Tibial nerve (tissue), 4 donors: ENCODE data around the gene TRAF5. TPM values are rescaled to one million over a fixed set of nuclear protein-coding genes. Genes with fewer than 3 reads are reported as not detected.
"Not testable (repeated sequence)": the region's sequence is repeated elsewhere in the genome, so short reads cannot be mapped to it uniquely, and the experiment has no call there.

ENCODE experiments used
- DNase-seq, 2 donors: peaks; one replicate each; pipeline ENCODE4 v3.0.0-alpha.2; 2019; ENCODE audit warnings: low spot score in 2 of 2
- H3K27ac ChIP-seq, 4 donors: fragments of 200-600 bp; sonication (generic) in 3 of 4; one replicate each; pipeline ENCODE4 v1.5.1; 2017 to 2019; ENCODE audit warnings: mild to moderate bottlenecking in 1 of 4
- H3K27me3 ChIP-seq, 2 donors: fragments of 200-600 bp; sonication (generic) in 1 of 2; one replicate each; pipeline versions ENCODE4 v1.5.1 to v1.6.0; 2017 to 2019
- H3K36me3 ChIP-seq, 3 donors: fragments of 200-600 bp; sonication (generic); one replicate each; pipeline ENCODE4 v1.5.1; 2018 to 2019
- H3K4me1 ChIP-seq, 4 donors: fragments of 200-600 bp; sonication (generic) in 3 of 4; one replicate each; pipeline ENCODE4 v1.5.1; 2017 to 2019
- H3K4me3 ChIP-seq, 4 donors: fragments of 200-600 bp; sonication (generic) in 3 of 4; one replicate each; pipeline ENCODE4 v1.5.1; 2017 to 2019; ENCODE audit warnings: mild to moderate bottlenecking in 1 of 4, moderate library complexity in 1 of 4
- H3K9me3 ChIP-seq, 4 donors: fragments of 200-600 bp; sonication (generic) in 3 of 4; one replicate each; pipeline ENCODE4 v1.5.1; 2017 to 2019
- CTCF ChIP-seq, 5 experiments: fragments of 200-600 bp in 3 of 5; fragments of 450-650 bp in 2 of 5; sonication (generic) in 3 of 5; IDR thresholded peaks; one replicate each; pipeline ENCODE4 v1.5.1; 2016 to 2019; ENCODE audit warnings: antibody characterized with exemption in 5 of 5, mild to moderate bottlenecking in 3 of 5, moderate library complexity in 2 of 5
- EP300 ChIP-seq, 2 donors: sonication (generic); formaldehyde crosslinking; IDR thresholded peaks; one replicate each; pipeline ENCODE4 v1.6.1; 2017; ENCODE audit warnings: antibody characterized with exemption in 2 of 2, mild to moderate bottlenecking in 1 of 2
- POLR2A ChIP-seq, 2 donors: fragments of 450-650 bp; IDR thresholded peaks; one replicate each; pipeline ENCODE4 v1.6.1; 2017; ENCODE audit warnings: antibody characterized with exemption in 2 of 2, mild to moderate bottlenecking in 2 of 2, moderate library complexity in 2 of 2
- WGBS, 2 donors: methylation state at CpG; one replicate each; pipeline ENCODE4 v1.1.5; 2018; 5-methylcytosine and 5-hydroxymethylcytosine counted together
- total RNA-seq, 4 donors: library from RNA; depleted of rRNA; stranded (reverse); fragments of >200 nt; gene quantifications; one replicate each; pipeline ENCODE4 v1.1.0, GENCODE V29; 2016

Gene TRAF5
- total RNA-seq, 4 donors from 2014 or later, result 12.0 to 18.6 (median 15.6) TPM

DNA sequence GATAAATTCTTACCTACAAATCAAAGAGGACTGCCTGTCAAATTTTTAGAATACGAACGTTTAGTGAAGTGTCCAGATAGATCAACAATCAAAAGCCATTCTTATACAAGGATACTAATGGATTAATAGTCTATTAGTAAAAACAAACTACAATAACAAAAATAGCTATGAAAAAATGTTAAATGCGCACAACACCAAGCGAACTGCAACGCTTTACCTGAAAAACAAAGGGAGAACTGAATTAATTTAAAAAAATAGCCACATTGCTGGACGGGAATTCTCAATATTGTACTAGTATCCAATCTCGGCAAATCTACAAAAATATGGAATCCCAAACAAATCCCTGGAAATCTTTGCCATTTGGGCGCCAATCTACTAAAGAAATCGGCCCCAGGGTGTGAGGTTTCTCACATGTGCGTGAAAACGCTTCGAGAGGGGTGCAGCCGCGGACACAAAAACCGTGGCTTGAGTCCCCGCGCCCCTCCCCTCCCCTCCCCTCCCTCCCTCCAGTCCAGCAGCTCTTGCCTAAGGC, 55.6 kb downstream of the TRAF5 start:
- no peak for DNase-seq
- H3K9me3 ChIP-seq, result no peaks in the 10 kb centered on the region
- H3K36me3 ChIP-seq, result no peaks in the 10 kb centered on the region
- TF ChIP-seq CTCF (IDR thresholded peaks at IDR 0.05), result no peak
- TF ChIP-seq POLR2A (IDR thresholded peaks at IDR 0.05), result no peak
- no peak for TF ChIP-seq EP300 (IDR thresholded peaks at IDR 0.05)
- peak overlapping the region in 3 of 4 donors; percentile 94 to 97 (median 97) for H3K27ac ChIP-seq
- peaks cover 0 to 20% (median 10%) of the 10 kb centered on the region in 4 donors for H3K4me1 ChIP-seq
- WGBS, 2 donors, result 6 to 11% methylated on average over 15 to 16 of the region's 17 CpGs
- H3K27me3 ChIP-seq, result no peaks in the 10 kb centered on the region
- peak overlapping the region; percentile 51 to 88 (median 76) for H3K4me3 ChIP-seq

GRCh38 chr1:211382714-211383480, 56.3 kb downstream of the TRAF5 start:
- peak in 2 of 5 experiments; percentile 13 to 19 for TF ChIP-seq CTCF (IDR thresholded peaks at IDR 0.05)
- TF ChIP-seq EP300 (IDR thresholded peaks at IDR 0.05), result peak; percentile 46 to 97
- TF ChIP-seq POLR2A (IDR thresholded peaks at IDR 0.05), result peak; percentile 86 to 90
- WGBS, 2 donors, result 3 to 4% methylated on average over 24 to 39 of the region's 49 CpGs
- Histone ChIP-seq H3K4me1 (peaks cover 0 to 17% (median 10%) of the 10 kb centered on the region in 4 donors), H3K27ac (peak overlapping the region; percentile 80 to 97 (median 96)), H3K4me3 (peak overlapping the region; percentile 51 to 88 (median 76)), H3K27me3 (no peaks in the 10 kb centered on the region), H3K9me3 (no peaks in the 10 kb centered on the region), H3K36me3 (no peaks in the 10 kb centered on the region)
- peak; percentile 77 to 83 for DNase-seq

DNA sequence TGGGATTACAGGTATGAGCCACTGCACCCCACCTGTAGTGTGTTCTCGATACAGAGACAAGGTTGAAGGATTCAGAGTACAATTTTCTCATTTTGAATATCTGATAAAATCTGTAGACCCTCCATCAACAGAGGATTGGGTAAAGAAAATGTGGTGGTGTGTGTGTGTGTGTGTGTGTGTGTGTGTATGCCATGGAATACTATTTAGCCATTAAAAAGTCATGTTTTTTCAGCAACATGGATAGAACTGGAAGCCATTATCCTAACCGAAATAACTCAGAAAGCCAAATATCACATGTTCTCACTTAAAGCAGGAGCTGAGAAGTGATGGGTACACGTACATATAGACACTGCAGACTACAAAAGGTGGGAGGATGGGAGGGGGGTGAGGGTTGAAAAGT, 57.9 kb downstream of the TRAF5 start:
- 96 to 99% methylated on average over 3 of the region's 3 CpGs for WGBS, 2 donors
- Histone ChIP-seq H3K36me3 (no peaks in the 10 kb centered on the region), H3K27ac (no peak overlapping the region), H3K4me3 (no peak overlapping the region), H3K9me3 (no peaks in the 10 kb centered on the region), H3K27me3 (no peaks in the 10 kb centered on the region), H3K4me1 (peaks cover 0 to 17% (median 10%) of the 10 kb centered on the region in 4 donors)
- TF ChIP-seq CTCF (IDR thresholded peaks at IDR 0.05) (no peak), POLR2A (IDR thresholded peaks at IDR 0.05) (no peak), EP300 (IDR thresholded peaks at IDR 0.05) (no peak)
- DNase-seq, result no peak

DNA sequence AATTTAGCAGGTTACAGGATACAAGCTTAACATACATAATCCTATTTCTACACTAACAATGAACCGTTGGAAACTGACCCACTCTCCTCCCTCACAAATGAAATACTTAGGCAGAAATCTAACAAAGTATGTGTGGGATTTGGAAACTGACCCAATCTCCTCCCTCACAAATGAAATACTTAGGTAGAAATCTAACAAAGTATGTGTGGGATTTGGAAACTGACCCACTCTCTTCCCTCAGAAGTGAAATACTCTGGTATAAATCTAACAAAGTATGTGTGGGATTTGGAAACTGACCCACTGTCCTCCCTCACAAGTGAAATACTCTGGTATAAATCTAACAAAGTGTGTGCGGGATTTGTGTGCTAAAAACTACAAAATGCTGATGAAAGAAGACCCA, 60.3 kb downstream of the TRAF5 start:
- Histone ChIP-seq H3K9me3 (no peaks in the 10 kb centered on the region), H3K27ac (no peak overlapping the region), H3K4me3 (no peak overlapping the region), H3K4me1 (peaks cover 0 to 12% (median 7%) of the 10 kb centered on the region in 4 donors), H3K27me3 (no peaks in the 10 kb centered on the region), H3K36me3 (no peaks in the 10 kb centered on the region)
- no peak for TF ChIP-seq POLR2A (IDR thresholded peaks at IDR 0.05)
- no peak for TF ChIP-seq EP300 (IDR thresholded peaks at IDR 0.05)
- TF ChIP-seq CTCF (IDR thresholded peaks at IDR 0.05), result no peak
- DNase-seq, result no peak
- WGBS, 2 donors, result 46 to 47% methylated on average over 2 of the region's 2 CpGs

GRCh38 chr1:211390829-211391228, 64.2 kb downstream of the TRAF5 start:
- not testable (repeated sequence) for H3K27me3 ChIP-seq, DNase-seq, H3K4me1 ChIP-seq, H3K9me3 ChIP-seq, H3K4me3 ChIP-seq, H3K27ac ChIP-seq
- 97 to 100% methylated on average over 7 of the region's 7 CpGs for WGBS, 2 donors
- H3K36me3 ChIP-seq, result peaks cover 0 to 17% (median 0%) of the 10 kb centered on the region in 3 donors
